ENCODE measurements around the gene DHRS7B.

GRCh38 chr17:21176773-21177395 is 50.1 kb downstream of the DHRS7B start:
- TF ChIP-seq POLR2A (IDR thresholded peaks at IDR 0.05; ENCODE audit: low read depth, low read length): no peak
- TF ChIP-seq POLR2AphosphoS5 (IDR thresholded peaks at IDR 0.05; ENCODE audit: low read depth, low read length): no peak
- no peak for TF ChIP-seq SPI1 (IDR thresholded peaks at IDR 0.05; ENCODE audit: low read depth, low read length)
- no peak for TF ChIP-seq TAF1 (IDR thresholded peaks at IDR 0.05; ENCODE audit: low read depth, low read length)
